HG03565 (cell line): Measurements from ENCODE around the gene EPB41L4A.
"Not testable (repeated sequence)": the region's sequence is repeated elsewhere in the genome, so short reads cannot be mapped to it uniquely, and the experiment has no call there.

ENCODE experiments used
- ATAC-seq: cut with Tn5 transposase; IDR thresholded peaks from one replicate; pipeline ENCODE4 v1.9.1; 2021; ENCODE audit warnings: mild to moderate bottlenecking, moderate library complexity; ENCODE audit not compliant: unreplicated experiment

The EPB41L4A gene

GRCh38 chr5:112263469-112263868 is 155.6 kb downstream of the EPB41L4A start:
- no peak for ATAC-seq

GRCh38 chr5:112258571-112258970 is 160.5 kb downstream of the EPB41L4A start:
- no peak for ATAC-seq

- no peak for ATAC-seq
Observed at GRCh38 chr5:112257976-112258375, 161.1 kb downstream of the EPB41L4A start.

GRCh38 chr5:112257005-112257404 is 162.1 kb downstream of the EPB41L4A start:
- no peak for ATAC-seq

- no peak for ATAC-seq
Observed at GRCh38 chr5:112254303-112254702, 164.8 kb downstream of the EPB41L4A start.

- no peak for ATAC-seq
Observed at GRCh38 chr5:112253478-112254250, 165.4 kb downstream of the EPB41L4A start.

- no peak for ATAC-seq
Observed at GRCh38 chr5:112250551-112250950, 168.5 kb downstream of the EPB41L4A start.

- ATAC-seq, result no peak
Observed at GRCh38 chr5:112248623-112249022, 170.5 kb downstream of the EPB41L4A start.

- no peak for ATAC-seq
Observed at GRCh38 chr5:112247960-112248359, 171.1 kb downstream of the EPB41L4A start.

- no peak for ATAC-seq
Observed at GRCh38 chr5:112245656-112246055, 173.4 kb downstream of the EPB41L4A start.

GRCh38 chr5:112239996-112240395 is 179.1 kb downstream of the EPB41L4A start:
- ATAC-seq, result no peak

GRCh38 chr5:112238473-112238872 is 180.6 kb downstream of the EPB41L4A start:
- ATAC-seq, result no peak

GRCh38 chr5:112237456-112237855 is 181.6 kb downstream of the EPB41L4A start:
- ATAC-seq, result no peak

- no peak for ATAC-seq
Observed at GRCh38 chr5:112234000-112234399, 185.1 kb downstream of the EPB41L4A start.

- ATAC-seq, result no peak
Observed at GRCh38 chr5:112232667-112233066, 186.4 kb downstream of the EPB41L4A start.

- no peak for ATAC-seq
Observed at GRCh38 chr5:112230606-112231005, 188.5 kb downstream of the EPB41L4A start.

GRCh38 chr5:112228667-112229066 is 190.4 kb downstream of the EPB41L4A start:
- ATAC-seq, result no peak

GRCh38 chr5:112227911-112228631 is 191.0 kb downstream of the EPB41L4A start:
- ATAC-seq, result no peak

- no peak for ATAC-seq
Observed at GRCh38 chr5:112226215-112226614, 192.9 kb downstream of the EPB41L4A start.

- not testable (repeated sequence) for ATAC-seq
Observed at GRCh38 chr5:112222997-112223396, 196.1 kb downstream of the EPB41L4A start.

GRCh38 chr5:112221128-112221527 is 197.9 kb downstream of the EPB41L4A start:
- no peak for ATAC-seq

GRCh38 chr5:112219000-112219399 is 200.1 kb downstream of the EPB41L4A start:
- no peak for ATAC-seq
